SH-SY5Y (cell line): ENCODE data around the gene PAQR6.

ENCODE experiments used
- GATA2 ChIP-seq: IDR thresholded peaks from 2 replicates; pipeline ENCODE4 v1.6.1; 2011; ENCODE audit warnings: mild to moderate bottlenecking, low read depth, low read length
- GATA3 ChIP-seq: IDR thresholded peaks from 2 replicates; pipeline ENCODE4 v1.6.1; 2011; ENCODE audit warnings: low read depth, mild to moderate bottlenecking, low read length, moderate library complexity

PAQR6 gene

GRCh38 chr1:156281693-156282478 is 34.0 kb upstream of the PAQR6 start:
- no peak for TF ChIP-seq GATA2
- TF ChIP-seq GATA3, result no peak

GRCh38 chr1:156281281-156281680 is 33.4 kb upstream of the PAQR6 start:
- TF ChIP-seq GATA2, result no peak
- no peak for TF ChIP-seq GATA3

GRCh38 chr1:156279837-156280236 is 32.0 kb upstream of the PAQR6 start:
- TF ChIP-seq GATA3, result no peak

- TF ChIP-seq GATA3 (no peak), GATA2 (no peak)
Measured at GRCh38 chr1:156276966-156277381, 29.1 kb upstream of the PAQR6 start.

GRCh38 chr1:156276532-156276931 is 28.7 kb upstream of the PAQR6 start:
- TF ChIP-seq GATA2 (no peak), GATA3 (no peak)

GRCh38 chr1:156270314-156270713 is 22.5 kb upstream of the PAQR6 start:
- TF ChIP-seq GATA2, result no peak
- TF ChIP-seq GATA3, result no peak

- TF ChIP-seq GATA3, result no peak
- no peak for TF ChIP-seq GATA2
Measured at GRCh38 chr1:156268336-156268735, 20.5 kb upstream of the PAQR6 start.

GRCh38 chr1:156266051-156266450 is 18.2 kb upstream of the PAQR6 start:
- TF ChIP-seq GATA2, result no peak
- TF ChIP-seq GATA3, result no peak

- TF ChIP-seq GATA2 (no peak), GATA3 (no peak)
Measured at GRCh38 chr1:156263288-156263655, 15.4 kb upstream of the PAQR6 start.

GRCh38 chr1:156262461-156263287 is 14.8 kb upstream of the PAQR6 start:
- no peak for TF ChIP-seq GATA2
- no peak for TF ChIP-seq GATA3

- TF ChIP-seq GATA2 (no peak), GATA3 (no peak)
Measured at GRCh38 chr1:156260896-156261295, 13.0 kb upstream of the PAQR6 start.

GRCh38 chr1:156259805-156260204 is 11.9 kb upstream of the PAQR6 start:
- TF ChIP-seq GATA3 (no peak), GATA2 (no peak)

- TF ChIP-seq GATA2 (no peak), GATA3 (no peak)
Measured at GRCh38 chr1:156258859-156259258, 11.0 kb upstream of the PAQR6 start.

GRCh38 chr1:156257711-156258110 is 9.9 kb upstream of the PAQR6 start:
- TF ChIP-seq GATA3 (no peak), GATA2 (no peak)

GRCh38 chr1:156253634-156254033 is 5.8 kb upstream of the PAQR6 start:
- TF ChIP-seq GATA3 (no peak), GATA2 (no peak)

GRCh38 chr1:156251527-156251926 is 3.7 kb upstream of the PAQR6 start:
- TF ChIP-seq GATA3, result no peak
- TF ChIP-seq GATA2, result peak; percentile 94
